GM12878 (cell line): ENCODE measurements around the gene FGFR2. TPM values are rescaled to one million over a fixed set of nuclear protein-coding genes. Genes with fewer than 3 reads are reported as not detected.

Source experiments
- ATAC-seq: fragments of 200-7000 bp; cut with Tn5 transposase; 3 replicates; pipeline ENCODE4 v1.9.1; 2020; ENCODE audit warnings: mild to moderate bottlenecking, moderate library complexity
- BruUV-seq: library from RNA; stranded (reverse); fragments of 400-500 nt; replicated peaks from 2 replicates; lab custom pipeline; 2021; lab: Mats Ljungman, UMichigan
- CTCF ChIA-PET: fragments of 300-600 bp; sonication (Branson Sonifier 250); formaldehyde crosslinking; extraction: SDS; loops from one replicate; lab custom pipeline; 2021; ENCODE audit warnings: inconsistent platforms; lab: Yijun Ruan, JAX
- POLR2A ChIA-PET: fragments of 350-600 bp; formaldehyde crosslinking; extraction: SDS; loops from one replicate; lab custom pipeline; 2021; ENCODE audit warnings: inconsistent platforms; lab: Charles Lee
- RAD21 ChIA-PET: fragments of 300-600 bp; sonication (Branson Sonifier 250); formaldehyde crosslinking; loops from one replicate; lab custom pipeline; 2023; ENCODE audit warnings: antibody characterized with exemption; ENCODE audit not compliant: unreplicated experiment; lab: Charles Lee
- SMC1A ChIA-PET: fragments of 300-600 bp; sonication (Branson Sonifier 250); formaldehyde crosslinking; loops from one replicate; lab custom pipeline; 2023; ENCODE audit not compliant: unreplicated experiment, uncharacterized antibody; lab: Charles Lee
- DNase-seq: peaks from one replicate; pipeline ENCODE4 v3.0.0-alpha.2; 2011; ENCODE audit warnings: low read depth, low spot score
- FAIRE-seq: peaks from 3 replicates; lab custom pipeline; 2011; peaks lifted over from hg19 to GRCh38; lab: Jason Lieb, UNC
- H2AFZ ChIP-seq: 2 replicates; pipeline ENCODE4 v1.6.0; 2011; ENCODE audit warnings: low read depth, low read length, control low read depth; ENCODE audit not compliant: control insufficient read depth
- H3K27ac ChIP-seq: 2 replicates; pipeline ENCODE4 v1.5.1; 2011; ENCODE audit warnings: control low read depth; ENCODE audit not compliant: control insufficient read depth, insufficient read depth
- H3K27me3 ChIP-seq, 2 experiments: replicated peaks in 1 of 2; 2 replicates each; pipeline versions ENCODE4 v1.6.0 to v1.6.1; 2011; ENCODE audit warnings: low read length in 1 of 2; ENCODE audit not compliant: control insufficient read depth in 2 of 2, insufficient read depth in 2 of 2
- H3K36me3 ChIP-seq, 2 experiments: 2 replicates each; pipeline ENCODE4 v1.5.1; 2011; ENCODE audit warnings: low read length in 1 of 2; ENCODE audit not compliant: control insufficient read depth in 2 of 2, insufficient read depth in 2 of 2
- H3K4me1 ChIP-seq: 2 replicates; pipeline ENCODE4 v1.6.1; 2011; ENCODE audit warnings: mild to moderate bottlenecking, low read length, moderate library complexity, mixed read lengths; ENCODE audit not compliant: control insufficient read depth, insufficient read depth
- H3K4me2 ChIP-seq: 2 replicates; pipeline ENCODE4 v1.6.0; 2011; ENCODE audit warnings: control low read depth; ENCODE audit not compliant: control insufficient read depth, insufficient read depth
- H3K4me3 ChIP-seq: fragments of 200-600 bp; sonication (generic); 2 replicates; pipeline ENCODE4 v1.5.1; 2016
- H3K79me2 ChIP-seq: 2 replicates; pipeline ENCODE4 v1.6.0; 2011; ENCODE audit warnings: low read length; ENCODE audit not compliant: control insufficient read depth, insufficient read depth
- H3K9ac ChIP-seq: 2 replicates; pipeline ENCODE4 v1.8.0; 2011; ENCODE audit warnings: low read length, control low read depth, mixed read lengths; ENCODE audit not compliant: control insufficient read depth, insufficient read depth
- H3K9me3 ChIP-seq: replicated peaks from 3 replicates; pipeline ENCODE4 v1.5.1; 2011; ENCODE audit warnings: mild to moderate bottlenecking, low read length; ENCODE audit not compliant: control insufficient read depth, insufficient read depth
- H4K20me1 ChIP-seq: 2 replicates; pipeline ENCODE4 v1.6.0; 2011; ENCODE audit not compliant: control insufficient read depth, insufficient read depth
- MYB ChIP-seq: fragments of 150-350 bp; IDR thresholded peaks from 2 replicates; pipeline ENCODE4 v1.6.1; 2014; ENCODE audit warnings: mild to moderate bottlenecking, low read depth, low read length, borderline replicate concordance
- NR2C2 ChIP-seq: IDR thresholded peaks from 2 replicates; pipeline ENCODE4 v1.6.1; 2011; ENCODE audit warnings: borderline replicate concordance, low read depth; ENCODE audit not compliant: control insufficient read depth, insufficient read length
- SPI1 ChIP-seq: IDR thresholded peaks from 2 replicates; pipeline ENCODE4 v1.6.1; 2011; ENCODE audit warnings: low read depth, mild to moderate bottlenecking, low read length, moderate library complexity, borderline replicate concordance; ENCODE audit not compliant: insufficient read depth
- WGBS: methylation state at CpG from one replicate; pipeline ENCODE4 v1.1.6; 2016; ENCODE audit warnings: low lambda C conversion rate; ENCODE audit not compliant: insufficient replicate concordance, insufficient coverage; ENCODE audit errors: missing lambda C conversion rate; 5-methylcytosine and 5-hydroxymethylcytosine counted together
- in situ Hi-C: fragments of 300-500 bp; cut with MboI; formaldehyde crosslinking; loops from 9 replicates; pipeline ENCODE4 v1.14.3; 2018; ENCODE audit warnings: mixed read lengths
- intact Hi-C: fragments of 100-400 bp; cut with micrococcal nuclease; formaldehyde crosslinking; loops from one replicate; pipeline ENCODE4 v1.14.2; 2022; ENCODE audit not compliant: unreplicated experiment
- polyA plus RNA-seq, 11 experiments: library from polyadenylated mRNA; depleted of rRNA in 4 of 11; unstranded in 6 of 11; stranded (reverse) in 5 of 11; fragments of >200 nt; fragmentation: Nextera tagmentation in 4 of 11; fragmentation: Illumina TruSeq in 1 of 11; extraction: Ambion mirVana in 4 of 11; extraction: Trizol in 1 of 11; gene quantifications; 1 replicate in 1 of 11; 2 replicates in 10 of 11; pipeline versions ENCODE4 v1.2.1 to v1.2.3, GENCODE V29; 2011 to 2016; ENCODE audit warnings: inconsistent platforms in 2 of 11, missing spikeins in 2 of 11, low read depth in 1 of 11
- total RNA-seq, 4 experiments: library from RNA; depleted of rRNA in 3 of 4; stranded (reverse); fragments of >200 nt in 3 of 4; fragmentation: Illumina TruSeq in 1 of 4; extraction: Trizol in 1 of 4; gene quantifications; 2 replicates each; pipeline versions ENCODE4 v1.2.1 to v1.2.3, GENCODE V29; 2013 to 2021
- TF ChIP-seq, protein P1 (sequence below): fragments of 450-650 bp; IDR thresholded peaks from 2 replicates; pipeline ENCODE4 v1.6.1; 2018; ENCODE audit warnings: mild to moderate bottlenecking, low read depth, moderate library complexity; ENCODE audit not compliant: partially characterized antibody

FGFR2 gene
- total and polyA plus RNA-seq, 10 of the 15 experiments (the other 5 are each of a cell fraction or from before 2014, with no cell fraction given) = 0.04 to 0.15 TPM; not detected in 8

DNA sequence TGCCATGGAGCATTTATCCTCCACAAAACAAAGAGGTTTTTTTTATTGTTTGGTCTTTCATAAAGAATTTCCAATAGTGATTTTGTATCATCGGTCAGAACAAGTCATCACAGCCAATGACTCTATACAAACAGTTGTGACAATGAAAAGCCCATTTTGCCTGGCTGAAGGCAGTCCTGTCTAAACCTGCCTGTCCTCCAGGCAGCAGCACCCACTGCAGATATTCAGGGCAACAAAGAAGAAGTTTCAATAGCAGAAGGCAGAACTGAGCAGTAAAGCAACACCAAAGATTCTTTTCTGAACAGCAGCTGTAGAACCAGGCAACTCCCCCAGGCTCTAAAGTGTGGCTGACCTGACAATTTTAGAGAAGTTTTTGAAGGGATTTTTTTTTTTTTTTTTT lies 169.4 kb downstream of the FGFR2 start:
- H3K27ac ChIP-seq = no peak overlapping the region
- ChIA-PET SMC1A (no interaction called here), CTCF (no interaction called here), POLR2A (no interaction called here), RAD21 (interaction anchor here (0.7 kb wide), 1 partner anchor 20 kb away, joined by 4 read pairs; no protein-coding TSS in a partner anchor)
- 24% methylated on average over 1 of the region's 1 CpG for WGBS
- no peaks in the 10 kb centered on the region for H3K4me1 ChIP-seq
- intact Hi-C loops (no loop called here), in situ Hi-C loops (no loop called here)
- DNase-seq = no peak
- no peak for FAIRE-seq
- no peak overlapping the region for H3K4me2 ChIP-seq
- BruUV-seq = no TSS peak
- H3K36me3 ChIP-seq = no peaks in the 10 kb centered on the region
- H3K9me3 ChIP-seq = no peaks in the 10 kb centered on the region
- no peak for ATAC-seq
- TF ChIP-seq, protein P1, sequence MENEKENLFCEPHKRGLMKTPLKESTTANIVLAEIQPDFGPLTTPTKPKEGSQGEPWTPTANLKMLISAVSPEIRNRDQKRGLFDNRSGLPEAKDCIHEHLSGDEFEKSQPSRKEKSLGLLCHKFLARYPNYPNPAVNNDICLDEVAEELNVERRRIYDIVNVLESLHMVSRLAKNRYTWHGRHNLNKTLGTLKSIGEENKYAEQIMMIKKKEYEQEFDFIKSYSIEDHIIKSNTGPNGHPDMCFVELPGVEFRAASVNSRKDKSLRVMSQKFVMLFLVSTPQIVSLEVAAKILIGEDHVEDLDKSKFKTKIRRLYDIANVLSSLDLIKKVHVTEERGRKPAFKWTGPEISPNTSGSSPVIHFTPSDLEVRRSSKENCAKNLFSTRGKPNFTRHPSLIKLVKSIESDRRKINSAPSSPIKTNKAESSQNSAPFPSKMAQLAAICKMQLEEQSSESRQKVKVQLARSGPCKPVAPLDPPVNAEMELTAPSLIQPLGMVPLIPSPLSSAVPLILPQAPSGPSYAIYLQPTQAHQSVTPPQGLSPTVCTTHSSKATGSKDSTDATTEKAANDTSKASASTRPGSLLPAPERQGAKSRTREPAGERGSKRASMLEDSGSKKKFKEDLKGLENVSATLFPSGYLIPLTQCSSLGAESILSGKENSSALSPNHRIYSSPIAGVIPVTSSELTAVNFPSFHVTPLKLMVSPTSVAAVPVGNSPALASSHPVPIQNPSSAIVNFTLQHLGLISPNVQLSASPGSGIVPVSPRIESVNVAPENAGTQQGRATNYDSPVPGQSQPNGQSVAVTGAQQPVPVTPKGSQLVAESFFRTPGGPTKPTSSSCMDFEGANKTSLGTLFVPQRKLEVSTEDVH = no peak
- TF ChIP-seq SPI1 (no peak), MYB (no peak), NR2C2 (no peak)
- no peak overlapping the region for H3K4me3 ChIP-seq
- H4K20me1 ChIP-seq = no peaks in the 10 kb centered on the region; the same call in 1 of the 2 replicates
- no peaks in the 10 kb centered on the region for H3K27me3 ChIP-seq
- no peak overlapping the region for H2AFZ ChIP-seq
- no peak overlapping the region for H3K9ac ChIP-seq
- no peaks in the 10 kb centered on the region for H3K79me2 ChIP-seq
